ENCODE results near the gene TECPR1.

The TECPR1 gene

GRCh38 chr7:98283127-98283886, 31.3 kb upstream of the TECPR1 start:
- peak; percentile 80 for DNase-seq (ENCODE audit: low spot score)

DNA sequence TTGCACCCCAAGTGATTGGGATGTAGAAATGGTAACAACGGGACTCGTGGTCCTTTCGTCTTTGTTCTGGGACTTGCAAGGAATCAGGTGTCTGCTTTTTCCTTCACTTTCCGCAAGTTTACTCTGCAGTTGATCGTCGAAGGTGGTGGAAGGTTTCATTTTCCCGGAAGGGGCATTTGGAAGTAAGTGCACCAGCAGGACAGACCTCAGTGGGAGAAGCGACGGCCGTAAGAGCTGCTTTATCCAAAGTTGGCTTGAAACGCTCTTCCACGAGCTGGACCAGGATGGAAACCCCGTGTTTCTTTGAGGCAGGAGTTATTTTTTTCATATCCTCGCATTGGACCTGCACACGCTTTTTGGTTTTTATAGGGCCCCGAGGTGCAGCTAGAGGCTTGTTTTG, 30.7 kb upstream of the TECPR1 start:
- peak; percentile 39 for DNase-seq (ENCODE audit: low spot score)

- no peak for DNase-seq (ENCODE audit: low spot score)
Observed at GRCh38 chr7:98281757-98282606, 29.9 kb upstream of the TECPR1 start.

- DNase-seq (ENCODE audit: low spot score), result peak; percentile 93
Observed at GRCh38 chr7:98280791-98281756, 29.0 kb upstream of the TECPR1 start, which contains the start of gene BRI3. Gene BRI3 (plus strand): TSS chr7:98281686. CDS start chr7:98281796, 110 bp downstream.

GRCh38 chr7:98280296-98280695, 28.3 kb upstream of the TECPR1 start:
- DNase-seq (ENCODE audit: low spot score), result no peak

DNA sequence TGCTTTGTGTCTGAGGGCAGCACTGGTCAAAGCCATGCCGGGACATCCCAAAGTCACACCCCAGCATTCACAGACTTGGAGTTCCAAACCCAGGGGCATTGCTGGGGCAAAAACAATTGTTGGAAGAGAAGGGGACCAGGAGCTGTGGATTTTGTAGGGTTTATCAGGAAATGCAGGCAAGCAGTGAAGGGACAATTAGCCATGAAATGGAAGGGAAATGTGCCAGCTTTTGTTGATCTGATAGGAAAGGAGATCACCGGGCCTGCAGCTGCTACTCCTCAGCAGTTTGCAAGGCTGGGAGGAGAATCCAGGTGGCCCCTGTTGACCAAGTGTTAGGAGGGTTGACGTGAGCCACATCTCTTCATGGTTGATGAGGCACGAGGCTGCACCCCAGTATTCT, 26.9 kb upstream of the TECPR1 start:
- no peak for DNase-seq (ENCODE audit: low spot score)

- no peak for DNase-seq (ENCODE audit: low spot score)
Observed at GRCh38 chr7:98278408-98278807, 26.4 kb upstream of the TECPR1 start.

- no peak for DNase-seq (ENCODE audit: low spot score)
Observed at GRCh38 chr7:98276241-98276761, 24.3 kb upstream of the TECPR1 start.

DNA sequence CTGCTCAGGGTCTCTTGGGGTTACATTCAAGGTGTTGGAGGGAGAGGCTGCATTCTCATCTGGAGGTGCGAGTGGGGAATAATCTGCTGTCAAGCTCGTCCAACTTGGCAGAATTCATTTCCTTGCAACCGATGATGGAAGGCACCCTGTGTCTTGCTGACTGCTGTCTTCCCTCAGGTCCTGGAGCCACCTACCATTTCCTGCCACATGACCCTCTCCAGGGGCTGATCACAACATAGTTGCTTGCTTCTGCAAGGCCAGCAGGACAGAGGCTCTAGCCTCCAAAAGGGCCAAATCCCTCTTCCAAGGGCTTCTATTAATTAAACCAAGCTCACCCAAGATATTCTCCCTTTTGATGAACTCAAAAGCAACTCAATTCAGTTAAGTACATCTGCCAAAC, 15.3 kb upstream of the TECPR1 start:
- DNase-seq (ENCODE audit: low spot score), result no peak

DNA sequence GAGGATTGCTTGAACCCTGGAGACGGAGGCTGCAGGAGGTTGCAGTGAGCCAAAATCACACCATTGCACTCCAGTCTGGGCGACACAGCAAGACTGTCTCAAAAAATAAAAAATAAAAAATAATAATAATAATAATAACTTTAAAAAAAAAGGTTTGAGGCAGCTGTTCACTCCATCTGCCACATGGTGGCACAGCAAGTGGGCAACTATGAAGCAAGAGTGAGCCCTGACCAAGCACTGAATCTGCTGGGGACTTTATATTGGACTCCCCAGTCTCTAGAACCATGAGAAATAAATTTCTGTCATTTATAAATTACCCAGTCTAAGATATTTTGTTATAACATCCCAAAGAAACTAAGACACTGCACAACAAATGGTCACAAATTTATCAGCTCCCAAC, 14.8 kb upstream of the TECPR1 start:
- DNase-seq (ENCODE audit: low spot score), result no peak

- DNase-seq (ENCODE audit: low spot score), result peak; percentile 87
Observed at GRCh38 chr7:98265841-98266271, 13.8 kb upstream of the TECPR1 start.

DNA sequence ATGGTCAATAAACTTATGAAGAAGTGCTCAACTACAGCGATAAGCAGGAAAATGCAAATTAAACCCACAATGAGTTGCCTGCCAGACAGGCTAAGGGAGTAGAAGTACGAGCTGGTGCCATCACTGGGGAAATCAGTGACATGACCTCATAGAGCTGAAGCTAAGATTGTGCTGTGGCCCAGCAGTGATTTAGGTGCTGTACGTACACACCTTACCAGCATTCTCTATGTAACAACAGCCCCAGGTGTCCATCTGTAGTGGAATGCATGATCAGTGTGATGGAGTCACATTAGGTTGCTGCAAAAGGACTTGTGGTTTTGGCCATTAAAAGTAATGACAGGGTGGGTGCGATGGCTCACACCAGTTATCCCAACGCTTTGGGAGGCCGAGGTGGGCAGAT, 5.7 kb upstream of the TECPR1 start:
- DNase-seq (ENCODE audit: low spot score), result no peak

- DNase-seq (ENCODE audit: low spot score), result no peak
Observed at GRCh38 chr7:98256431-98256830, 4.4 kb upstream of the TECPR1 start.

GRCh38 chr7:98254951-98255610, 3.0 kb upstream of the TECPR1 start:
- DNase-seq (ENCODE audit: low spot score), result no peak

DNA sequence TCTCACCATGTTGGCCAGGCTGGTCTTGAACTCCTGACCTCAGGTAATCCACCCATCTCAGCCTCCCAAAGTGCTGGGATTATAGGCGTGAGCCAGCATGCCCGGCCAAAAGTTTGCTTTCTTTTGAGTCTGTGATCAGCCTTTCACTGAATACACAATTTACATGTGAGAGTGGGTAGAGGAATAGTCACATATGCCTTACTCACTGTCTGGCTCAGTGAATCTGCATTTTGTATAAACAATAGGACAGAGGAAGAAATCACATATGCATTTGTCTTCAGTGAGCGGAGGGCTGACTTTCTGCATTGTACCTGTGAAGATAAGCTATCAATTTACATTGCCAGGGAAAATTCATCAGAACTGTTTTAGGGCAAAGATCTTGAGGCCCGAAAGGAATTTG, 2.5 kb upstream of the TECPR1 start:
- DNase-seq (ENCODE audit: low spot score), result no peak

- DNase-seq (ENCODE audit: low spot score), result no peak
Observed at GRCh38 chr7:98252425-98253054, 508 bp upstream of the TECPR1 start.

GRCh38 chr7:98251231-98251600, 816 bp downstream of the TECPR1 start:
- no peak for DNase-seq (ENCODE audit: low spot score)

GRCh38 chr7:98250789-98251188, 1.2 kb downstream of the TECPR1 start:
- DNase-seq (ENCODE audit: low spot score), result no peak

GRCh38 chr7:98249106-98249505, 2.9 kb downstream of the TECPR1 start:
- DNase-seq (ENCODE audit: low spot score), result peak; percentile 34

GRCh38 chr7:98248156-98248555, 3.9 kb downstream of the TECPR1 start:
- no peak for DNase-seq (ENCODE audit: low spot score)

- no peak for DNase-seq (ENCODE audit: low spot score)
Observed at GRCh38 chr7:98244871-98245270, 7.2 kb downstream of the TECPR1 start.

Measured in kidney tubule cell (primary cell).